ENCODE results near the gene NTSR1. TPM values are rescaled to one million over a fixed set of nuclear protein-coding genes. Genes with fewer than 3 reads are reported as not detected.

Gene NTSR1
- total and polyA plus RNA-seq, 2 donors: 0.09 to 0.14 TPM

DNA sequence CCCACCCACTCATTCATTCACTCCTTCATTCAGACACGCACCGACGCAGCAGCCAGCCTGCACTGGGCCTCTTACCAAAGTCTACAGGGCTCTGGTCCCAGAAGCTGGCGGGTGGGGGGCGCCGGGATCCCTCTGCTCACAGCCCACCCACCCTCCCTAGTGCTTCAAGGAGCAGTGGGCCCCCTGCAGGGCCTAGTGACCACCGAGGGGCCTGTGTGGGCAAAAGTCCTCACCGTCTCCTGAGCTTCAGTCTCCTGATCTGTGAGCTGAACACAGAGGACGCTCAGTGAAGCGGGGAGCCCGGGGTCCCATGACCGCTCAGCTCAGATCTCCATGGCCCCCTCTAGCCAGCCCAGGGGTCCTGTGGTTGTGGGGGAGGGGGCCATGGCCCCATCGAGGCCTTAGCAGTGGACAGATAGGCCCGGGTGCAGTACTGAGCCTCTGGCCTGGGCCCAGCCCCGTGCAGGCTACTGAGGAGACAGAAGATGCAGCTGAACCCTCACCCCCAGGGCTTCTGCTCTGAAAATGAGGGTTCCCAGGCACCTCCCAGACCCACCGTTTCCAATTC is 54.2 kb downstream of the NTSR1 start:
- H3K27me3 ChIP-seq (ENCODE audit: control insufficient read depth in 2 of 2, insufficient read depth in 1 of 2, low read length in 1 of 2): peaks cover 0 to 14% of the 10 kb centered on the region in 2 donors
- H3K4me1 ChIP-seq (ENCODE audit: control insufficient read depth in 2 of 2, insufficient read depth in 2 of 2, low read length in 2 of 2): no peaks in the 10 kb centered on the region
- no peak overlapping the region for H3K27ac ChIP-seq (ENCODE audit: low read depth in 1 of 2, low read length in 1 of 2)
- no peak for DNase-seq (ENCODE audit: low read depth in 6 of 9, low spot score in 9 of 9)
- H3K9me3 ChIP-seq (ENCODE audit: control insufficient read depth in 2 of 2, insufficient read depth in 1 of 2, low read length in 1 of 2): no peaks in the 10 kb centered on the region
- no peaks in the 10 kb centered on the region for H3K36me3 ChIP-seq (ENCODE audit: control insufficient read depth in 2 of 2, insufficient read depth in 2 of 2, low read length in 1 of 2)
- WGBS: 93% methylated on average over 16 of the region's 16 CpGs
- no peak overlapping the region for H3K4me3 ChIP-seq (ENCODE audit: low read length in 2 of 2)

DNA sequence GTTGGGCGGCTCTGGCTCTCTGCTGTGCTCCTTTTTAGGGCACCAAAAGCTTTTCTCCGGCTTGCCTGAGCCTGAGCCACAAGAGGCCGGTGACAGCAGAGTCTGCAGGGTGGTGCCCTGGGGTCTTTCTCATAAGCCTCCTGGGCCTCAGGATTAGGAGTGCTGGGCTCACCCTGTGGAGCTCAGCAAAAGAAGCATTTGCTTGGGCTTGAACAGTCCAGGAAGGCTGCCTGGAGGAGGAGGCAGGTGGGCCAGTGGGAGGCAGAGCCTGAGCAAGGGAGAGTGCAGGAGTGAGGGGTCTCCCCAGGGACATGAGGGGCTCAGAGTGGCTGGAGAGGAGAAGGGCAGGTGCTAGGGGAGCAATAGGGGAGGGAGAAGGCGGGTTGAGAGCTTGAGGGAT is 54.8 kb downstream of the NTSR1 start:
- no peak overlapping the region for H3K4me3 ChIP-seq (ENCODE audit: low read length in 2 of 2)
- peaks cover 0 to 15% of the 10 kb centered on the region in 2 donors for H3K27me3 ChIP-seq (ENCODE audit: control insufficient read depth in 2 of 2, insufficient read depth in 1 of 2, low read length in 1 of 2)
- no peaks in the 10 kb centered on the region for H3K4me1 ChIP-seq (ENCODE audit: control insufficient read depth in 2 of 2, insufficient read depth in 2 of 2, low read length in 2 of 2)
- H3K9me3 ChIP-seq (ENCODE audit: control insufficient read depth in 2 of 2, insufficient read depth in 1 of 2, low read length in 1 of 2): no peaks in the 10 kb centered on the region
- no peaks in the 10 kb centered on the region for H3K36me3 ChIP-seq (ENCODE audit: control insufficient read depth in 2 of 2, insufficient read depth in 2 of 2, low read length in 1 of 2)
- DNase-seq (ENCODE audit: low read depth in 6 of 9, low spot score in 9 of 9): no peak
- no peak overlapping the region for H3K27ac ChIP-seq (ENCODE audit: low read depth in 1 of 2, low read length in 1 of 2)
- whole genome bisulfite sequencing: 93% methylated on average over 4 of the region's 4 CpGs

DNA sequence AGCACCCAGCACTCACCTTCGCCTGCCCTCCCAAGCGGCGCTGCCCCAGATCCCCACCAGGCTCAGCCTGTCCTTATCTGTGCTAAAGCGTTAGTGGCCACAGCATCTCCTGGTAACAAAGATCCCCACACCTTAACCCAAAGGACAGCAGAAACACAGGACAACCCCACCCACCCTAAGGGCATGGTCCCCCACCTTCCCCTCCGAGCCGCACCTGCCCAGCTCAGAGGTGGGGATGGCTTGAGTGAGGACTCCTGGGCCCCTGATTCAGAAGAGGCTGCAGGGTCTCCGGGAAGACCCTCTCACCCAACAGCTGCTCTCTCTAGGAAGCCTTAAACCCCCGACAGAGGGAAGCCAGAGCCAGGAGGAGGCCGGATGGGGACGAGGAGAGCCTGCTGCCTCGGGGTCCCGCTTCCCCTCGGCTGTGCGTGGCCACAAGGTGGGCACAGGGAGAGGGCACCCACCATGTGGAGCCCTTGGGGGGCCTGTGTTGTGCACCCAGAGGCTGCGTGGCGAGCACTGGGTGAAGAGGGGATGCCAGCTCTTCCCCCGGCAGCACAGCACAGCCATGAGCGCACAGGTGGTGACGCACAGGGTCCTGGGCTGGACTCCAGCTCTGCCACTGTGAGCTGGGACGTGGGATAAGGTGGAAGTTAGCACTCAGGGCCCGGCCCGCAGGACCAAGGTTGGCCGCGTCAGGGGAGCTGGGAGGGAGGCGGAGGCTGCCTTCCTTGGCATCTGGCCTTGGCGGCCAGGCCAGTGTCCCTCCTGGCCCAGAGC is 55.7 kb downstream of the NTSR1 start:
- no peak for DNase-seq (ENCODE audit: low read depth in 6 of 9, low spot score in 9 of 9)
- WGBS: 94% methylated on average over 26 of the region's 26 CpGs

DNA sequence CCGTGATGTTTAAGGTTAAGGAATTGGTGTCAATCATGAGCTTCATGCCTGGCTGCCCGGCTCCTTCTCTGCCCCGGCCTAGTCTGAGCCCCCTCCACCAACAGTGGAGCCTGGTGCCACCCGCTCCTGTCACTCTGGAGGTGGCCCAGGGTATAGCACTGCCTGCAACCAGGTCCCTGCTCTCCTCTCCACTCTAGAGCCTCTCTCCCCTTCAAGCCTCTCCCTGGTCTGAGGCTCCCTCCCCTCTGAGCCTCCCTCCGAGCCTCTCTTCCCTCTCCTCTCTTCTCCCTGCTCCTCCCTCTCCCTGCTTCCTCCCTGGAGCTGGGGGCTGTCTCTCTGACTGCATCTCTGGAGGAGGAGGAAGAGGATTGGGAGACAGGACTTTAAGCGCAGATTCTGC is 56.4 kb downstream of the NTSR1 start:
- 89% methylated on average over 6 of the region's 6 CpGs for WGBS
- no peaks in the 10 kb centered on the region for H3K36me3 ChIP-seq (ENCODE audit: control insufficient read depth in 2 of 2, insufficient read depth in 2 of 2, low read length in 1 of 2)
- H3K4me1 ChIP-seq (ENCODE audit: control insufficient read depth in 2 of 2, insufficient read depth in 2 of 2, low read length in 2 of 2): no peaks in the 10 kb centered on the region
- H3K27me3 ChIP-seq (ENCODE audit: control insufficient read depth in 2 of 2, insufficient read depth in 1 of 2, low read length in 1 of 2): peaks cover 0 to 15% of the 10 kb centered on the region in 2 donors
- H3K9me3 ChIP-seq (ENCODE audit: control insufficient read depth in 2 of 2, insufficient read depth in 1 of 2, low read length in 1 of 2): no peaks in the 10 kb centered on the region
- H3K4me3 ChIP-seq (ENCODE audit: low read length in 2 of 2): no peak overlapping the region
- H3K27ac ChIP-seq (ENCODE audit: low read depth in 1 of 2, low read length in 1 of 2): no peak overlapping the region
- DNase-seq (ENCODE audit: low read depth in 6 of 9, low spot score in 9 of 9): no peak

More for the DNA sequence above, 55.7 kb downstream of the NTSR1 start:
- H3K27me3 ChIP-seq (ENCODE audit: control insufficient read depth in 2 of 2, insufficient read depth in 1 of 2, low read length in 1 of 2): peaks cover 0 to 15% of the 10 kb centered on the region in 2 donors
- no peak overlapping the region for H3K27ac ChIP-seq (ENCODE audit: low read depth in 1 of 2, low read length in 1 of 2)
- no peaks in the 10 kb centered on the region for H3K36me3 ChIP-seq (ENCODE audit: control insufficient read depth in 2 of 2, insufficient read depth in 2 of 2, low read length in 1 of 2)
- no peaks in the 10 kb centered on the region for H3K4me1 ChIP-seq (ENCODE audit: control insufficient read depth in 2 of 2, insufficient read depth in 2 of 2, low read length in 2 of 2)
- no peak overlapping the region for H3K4me3 ChIP-seq (ENCODE audit: low read length in 2 of 2)
- no peaks in the 10 kb centered on the region for H3K9me3 ChIP-seq (ENCODE audit: control insufficient read depth in 2 of 2, insufficient read depth in 1 of 2, low read length in 1 of 2)

DNA sequence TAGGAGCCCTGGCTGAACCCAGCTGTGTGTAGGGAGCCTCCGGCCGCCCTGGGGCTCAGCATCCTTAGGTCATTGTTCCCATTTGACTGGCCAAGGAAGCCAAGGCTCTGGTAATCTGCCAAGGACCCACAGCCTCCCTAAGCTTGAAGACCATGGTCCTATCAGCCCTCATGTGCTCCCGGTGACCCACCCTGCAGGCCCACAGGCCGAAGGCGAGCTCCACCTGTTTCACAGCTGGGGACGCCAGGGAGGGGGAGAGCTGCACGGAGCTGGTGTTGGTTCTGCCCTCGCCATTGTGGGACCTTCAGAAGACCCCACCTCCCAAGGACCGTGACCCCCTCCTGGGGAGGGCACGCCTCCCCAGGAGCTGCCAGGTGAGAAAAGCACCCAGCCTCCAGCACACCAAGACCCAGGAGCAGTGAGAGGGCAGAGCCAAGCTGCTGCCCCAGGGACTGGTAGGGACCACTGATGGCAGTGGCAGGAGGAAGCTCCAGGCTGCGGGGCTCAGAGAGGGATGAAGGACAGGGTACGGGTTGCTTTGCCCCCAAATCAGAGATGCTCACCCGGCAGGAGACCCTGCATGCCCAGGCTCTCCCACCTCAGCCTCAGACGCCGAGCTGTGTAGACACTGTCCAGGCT is 56.9 kb downstream of the NTSR1 start:
- Histone ChIP-seq H3K4me3 (ENCODE audit: low read length in 2 of 2) (no peak overlapping the region), H3K9me3 (ENCODE audit: control insufficient read depth in 2 of 2, insufficient read depth in 1 of 2, low read length in 1 of 2) (no peaks in the 10 kb centered on the region), H3K27me3 (ENCODE audit: control insufficient read depth in 2 of 2, insufficient read depth in 1 of 2, low read length in 1 of 2) (peaks cover 0 to 15% of the 10 kb centered on the region in 2 donors), H3K27ac (ENCODE audit: low read depth in 1 of 2, low read length in 1 of 2) (no peak overlapping the region), H3K36me3 (ENCODE audit: control insufficient read depth in 2 of 2, insufficient read depth in 2 of 2, low read length in 1 of 2) (no peaks in the 10 kb centered on the region), H3K4me1 (ENCODE audit: control insufficient read depth in 2 of 2, insufficient read depth in 2 of 2, low read length in 2 of 2) (no peaks in the 10 kb centered on the region)
- WGBS: 92% methylated on average over 15 of the region's 15 CpGs
- DNase-seq (ENCODE audit: low read depth in 6 of 9, low spot score in 9 of 9): no peak

DNA sequence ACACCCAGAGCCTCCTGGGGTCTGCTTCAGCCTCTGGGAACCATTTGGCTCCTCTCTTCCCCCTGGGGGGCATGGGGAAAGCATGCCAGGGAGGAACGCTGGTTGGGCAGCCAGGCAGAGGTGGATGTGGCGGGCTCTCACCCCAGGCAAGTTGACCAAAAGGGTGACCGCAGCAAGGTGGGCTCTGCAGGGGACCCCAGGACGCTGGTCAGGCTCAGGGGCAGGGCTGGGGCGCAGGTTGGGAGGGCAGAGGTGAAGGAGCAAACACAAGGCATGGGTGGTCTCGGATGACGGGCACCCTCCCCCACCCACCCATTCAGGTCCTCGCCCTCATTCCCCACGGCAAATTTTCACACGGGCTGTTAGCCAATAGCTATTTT is 57.4 kb downstream of the NTSR1 start:
- peaks cover 0 to 15% of the 10 kb centered on the region in 2 donors for H3K27me3 ChIP-seq (ENCODE audit: control insufficient read depth in 2 of 2, insufficient read depth in 1 of 2, low read length in 1 of 2)

DNA sequence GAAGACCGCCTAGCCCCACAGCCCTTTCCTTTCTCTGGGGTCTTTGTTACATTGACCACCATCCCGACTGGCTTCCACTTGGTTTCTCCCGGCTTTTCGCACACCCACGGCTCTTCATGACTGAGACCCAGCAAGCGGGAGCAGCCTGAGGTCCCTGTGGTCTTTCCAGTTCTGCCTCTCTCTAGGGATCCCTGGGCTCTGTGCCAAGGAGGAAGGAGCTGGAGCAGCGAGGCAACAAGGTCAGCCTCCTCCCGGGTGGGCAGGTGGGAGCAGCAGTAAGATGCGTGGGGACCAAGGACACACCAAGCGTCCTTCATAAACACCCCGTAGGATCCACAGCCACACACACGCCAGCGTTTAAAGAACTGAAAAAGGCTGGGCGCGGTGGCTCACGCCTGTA is 58.1 kb downstream of the NTSR1 start:
- DNase-seq (ENCODE audit: low read depth in 6 of 9, low spot score in 9 of 9): no peak
- 81% methylated on average over 16 of the region's 16 CpGs for WGBS
- Histone ChIP-seq H3K9me3 (ENCODE audit: control insufficient read depth in 2 of 2, insufficient read depth in 1 of 2, low read length in 1 of 2) (no peaks in the 10 kb centered on the region), H3K4me1 (ENCODE audit: control insufficient read depth in 2 of 2, insufficient read depth in 2 of 2, low read length in 2 of 2) (no peaks in the 10 kb centered on the region), H3K27me3 (ENCODE audit: control insufficient read depth in 2 of 2, insufficient read depth in 1 of 2, low read length in 1 of 2) (peaks cover 0 to 15% of the 10 kb centered on the region in 2 donors), H3K36me3 (ENCODE audit: control insufficient read depth in 2 of 2, insufficient read depth in 2 of 2, low read length in 1 of 2) (no peaks in the 10 kb centered on the region), H3K27ac (ENCODE audit: low read depth in 1 of 2, low read length in 1 of 2) (no peak overlapping the region), H3K4me3 (ENCODE audit: low read length in 2 of 2) (no peak overlapping the region)

More for the DNA sequence above, 57.4 kb downstream of the NTSR1 start:
- H3K9me3 ChIP-seq (ENCODE audit: control insufficient read depth in 2 of 2, insufficient read depth in 1 of 2, low read length in 1 of 2): no peaks in the 10 kb centered on the region
- no peak overlapping the region for H3K4me3 ChIP-seq (ENCODE audit: low read length in 2 of 2)
- H3K4me1 ChIP-seq (ENCODE audit: control insufficient read depth in 2 of 2, insufficient read depth in 2 of 2, low read length in 2 of 2): no peaks in the 10 kb centered on the region
- no peak overlapping the region for H3K27ac ChIP-seq (ENCODE audit: low read depth in 1 of 2, low read length in 1 of 2)
- 87% methylated on average over 10 of the region's 10 CpGs for WGBS
- DNase-seq (ENCODE audit: low read depth in 6 of 9, low spot score in 9 of 9): no peak
- H3K36me3 ChIP-seq (ENCODE audit: control insufficient read depth in 2 of 2, insufficient read depth in 2 of 2, low read length in 1 of 2): no peaks in the 10 kb centered on the region

DNA sequence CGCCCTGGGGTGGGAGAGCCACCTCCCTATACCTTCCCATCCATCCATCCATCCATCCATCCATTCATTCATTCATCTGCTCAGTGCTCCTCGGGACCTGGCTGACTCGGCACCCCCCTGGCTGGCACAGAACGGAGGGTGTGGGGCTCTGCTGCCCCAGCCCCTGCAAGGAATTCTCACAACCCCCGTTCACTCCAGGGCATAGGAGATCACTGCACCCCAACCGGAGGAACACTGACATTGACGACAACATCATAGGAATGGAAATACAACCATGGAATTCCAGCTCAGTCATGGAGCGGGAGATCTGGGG is 59.6 kb downstream of the NTSR1 start:
- H3K4me3 ChIP-seq (ENCODE audit: low read length in 2 of 2): no peak overlapping the region
- H3K4me1 ChIP-seq (ENCODE audit: control insufficient read depth in 2 of 2, insufficient read depth in 2 of 2, low read length in 2 of 2): no peaks in the 10 kb centered on the region
- no peaks in the 10 kb centered on the region for H3K36me3 ChIP-seq (ENCODE audit: control insufficient read depth in 2 of 2, insufficient read depth in 2 of 2, low read length in 1 of 2)
- DNase-seq (ENCODE audit: low read depth in 6 of 9, low spot score in 9 of 9): no peak
- WGBS: 95% methylated on average over 8 of the region's 8 CpGs
- no peaks in the 10 kb centered on the region for H3K9me3 ChIP-seq (ENCODE audit: control insufficient read depth in 2 of 2, insufficient read depth in 1 of 2, low read length in 1 of 2)
- peaks cover 0 to 15% of the 10 kb centered on the region in 2 donors for H3K27me3 ChIP-seq (ENCODE audit: control insufficient read depth in 2 of 2, insufficient read depth in 1 of 2, low read length in 1 of 2)
- no peak overlapping the region for H3K27ac ChIP-seq (ENCODE audit: low read depth in 1 of 2, low read length in 1 of 2)

DNA sequence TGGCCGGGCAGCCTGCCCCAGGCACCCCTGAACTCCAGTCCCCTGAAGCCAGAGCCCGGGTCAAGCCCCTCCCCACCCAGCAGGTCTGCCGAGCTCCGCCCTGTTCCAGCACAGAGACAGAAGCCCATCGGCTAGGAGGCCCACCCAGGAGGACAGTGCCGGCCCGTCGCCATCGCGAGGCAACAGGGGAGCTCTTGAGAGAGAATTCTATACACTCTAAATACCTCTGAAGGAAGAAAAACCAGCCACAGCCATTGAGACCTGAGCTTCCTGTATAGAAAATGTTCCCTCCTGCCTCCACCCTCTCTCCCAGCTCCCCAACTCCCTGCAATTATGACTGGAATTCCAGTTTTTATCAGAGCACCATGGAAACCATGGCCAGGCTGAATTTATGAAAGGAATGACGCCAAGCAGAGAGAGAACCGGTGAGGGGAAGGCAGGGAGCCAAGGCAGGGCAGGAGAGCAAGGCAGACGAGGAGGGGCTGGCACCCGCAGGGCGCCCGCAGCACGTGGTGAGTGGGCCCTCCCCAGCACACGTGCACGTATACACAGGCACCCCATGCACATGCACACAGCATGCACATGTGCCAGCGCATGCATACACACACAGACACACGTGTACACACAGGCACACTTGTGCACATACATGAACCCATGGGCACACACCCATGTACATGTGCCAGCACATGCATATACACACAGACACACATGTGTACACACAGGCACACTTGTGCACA is 60.1 kb downstream of the NTSR1 start:
- WGBS: 87% methylated on average over 21 of the region's 21 CpGs
- Histone ChIP-seq H3K4me1 (ENCODE audit: control insufficient read depth in 2 of 2, insufficient read depth in 2 of 2, low read length in 2 of 2) (no peaks in the 10 kb centered on the region), H3K27me3 (ENCODE audit: control insufficient read depth in 2 of 2, insufficient read depth in 1 of 2, low read length in 1 of 2) (peaks cover 0 to 18% of the 10 kb centered on the region in 2 donors), H3K4me3 (ENCODE audit: low read length in 2 of 2) (no peak overlapping the region), H3K9me3 (ENCODE audit: control insufficient read depth in 2 of 2, insufficient read depth in 1 of 2, low read length in 1 of 2) (no peaks in the 10 kb centered on the region), H3K27ac (ENCODE audit: low read depth in 1 of 2, low read length in 1 of 2) (no peak overlapping the region), H3K36me3 (ENCODE audit: control insufficient read depth in 2 of 2, insufficient read depth in 2 of 2, low read length in 1 of 2) (no peaks in the 10 kb centered on the region)
- no peak for DNase-seq (ENCODE audit: low read depth in 6 of 9, low spot score in 9 of 9)
